GM18519 (cell line): ENCODE data around the gene NIPBL.

Experiments
- ATAC-seq: cut with Tn5 transposase; IDR thresholded peaks from one replicate; pipeline ENCODE4 v1.9.1; 2021; ENCODE audit warnings: mild to moderate bottlenecking, moderate library complexity; ENCODE audit not compliant: unreplicated experiment, low FRiP score

NIPBL gene

GRCh38 chr5:36944607-36945225 lies 68.1 kb downstream of the NIPBL start:
- no peak for ATAC-seq

- no peak for ATAC-seq
Observed at GRCh38 chr5:36945687-36946086, 69.1 kb downstream of the NIPBL start.

- ATAC-seq: no peak
Observed at GRCh38 chr5:36946101-36946500, 69.5 kb downstream of the NIPBL start.

GRCh38 chr5:36948041-36948440 lies 71.5 kb downstream of the NIPBL start:
- no peak for ATAC-seq

GRCh38 chr5:36948650-36949049 lies 72.1 kb downstream of the NIPBL start:
- ATAC-seq: no peak

- no peak for ATAC-seq
Observed at GRCh38 chr5:36949593-36949992, 73.0 kb downstream of the NIPBL start.

- ATAC-seq: no peak
Observed at GRCh38 chr5:36950586-36951457, 74.3 kb downstream of the NIPBL start.

GRCh38 chr5:36953043-36953442 lies 76.5 kb downstream of the NIPBL start:
- no peak for ATAC-seq

GRCh38 chr5:36957953-36958537 lies 81.5 kb downstream of the NIPBL start:
- ATAC-seq: no peak

GRCh38 chr5:36958612-36959011 lies 82.0 kb downstream of the NIPBL start:
- ATAC-seq: no peak

- no peak for ATAC-seq
Observed at GRCh38 chr5:36965179-36965578, 88.6 kb downstream of the NIPBL start.

- no peak for ATAC-seq
Observed at GRCh38 chr5:36969700-36970395, 93.3 kb downstream of the NIPBL start.

GRCh38 chr5:36978196-36978595 lies 101.6 kb downstream of the NIPBL start:
- no peak for ATAC-seq

GRCh38 chr5:36982146-36982545 lies 105.6 kb downstream of the NIPBL start:
- no peak for ATAC-seq

- ATAC-seq: no peak
Observed at GRCh38 chr5:36985387-36985786, 108.8 kb downstream of the NIPBL start.

GRCh38 chr5:36988396-36988795 lies 111.8 kb downstream of the NIPBL start:
- ATAC-seq: no peak

GRCh38 chr5:36998578-36998977 lies 122.0 kb downstream of the NIPBL start:
- no peak for ATAC-seq

GRCh38 chr5:37002176-37002751 lies 125.7 kb downstream of the NIPBL start:
- no peak for ATAC-seq

- ATAC-seq: no peak
Observed at GRCh38 chr5:37005252-37005651, 128.7 kb downstream of the NIPBL start.

GRCh38 chr5:37005946-37006540 lies 129.5 kb downstream of the NIPBL start:
- no peak for ATAC-seq
